Measurements from ENCODE around the gene CACNA1B.

Gene CACNA1B

GRCh38 chr9:138061631-138062030 is 184.0 kb downstream of the CACNA1B start:
- DNase-seq = no peak

DNA sequence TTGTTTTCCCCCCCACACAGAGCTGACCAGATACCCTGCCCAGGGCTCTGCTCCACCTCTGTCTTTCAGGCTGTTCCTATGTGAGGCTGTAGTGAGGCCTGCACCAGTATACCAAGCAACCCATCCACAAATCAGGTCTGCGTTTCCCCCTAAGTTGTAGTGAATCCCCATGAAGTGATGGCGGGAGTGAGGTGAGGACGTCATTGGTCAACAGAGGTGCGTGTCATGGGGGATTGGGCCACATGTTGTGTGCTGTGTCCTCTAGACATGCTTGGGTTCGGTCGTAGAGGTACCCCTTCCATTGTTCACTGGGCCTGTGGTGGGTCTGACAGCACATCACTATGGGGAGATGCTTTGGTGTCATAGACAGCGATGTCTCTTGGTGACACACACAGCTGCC is 184.6 kb downstream of the CACNA1B start:
- DNase-seq = no peak

- no peak for DNase-seq
Observed at GRCh38 chr9:138063033-138063432, 185.5 kb downstream of the CACNA1B start.

DNA sequence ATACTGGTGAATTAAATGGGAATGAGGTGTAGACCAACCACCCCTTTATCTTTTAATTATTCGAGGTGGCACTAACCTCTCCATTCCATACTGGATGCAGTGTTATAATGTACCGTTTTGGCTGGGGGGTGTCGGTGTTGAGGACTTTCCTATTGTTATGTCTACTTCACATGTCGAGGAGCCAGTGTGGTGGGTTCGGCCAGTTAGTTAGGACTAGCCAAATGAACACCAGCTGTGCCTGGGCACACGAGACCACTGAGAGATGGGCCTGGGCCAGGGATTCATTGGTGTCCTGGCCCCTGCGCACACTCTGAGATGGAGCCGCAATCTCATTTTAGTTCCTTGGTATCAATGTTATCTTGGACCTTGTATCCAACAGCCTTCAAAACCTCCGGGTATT is 186.2 kb downstream of the CACNA1B start:
- DNase-seq = no peak

DNA sequence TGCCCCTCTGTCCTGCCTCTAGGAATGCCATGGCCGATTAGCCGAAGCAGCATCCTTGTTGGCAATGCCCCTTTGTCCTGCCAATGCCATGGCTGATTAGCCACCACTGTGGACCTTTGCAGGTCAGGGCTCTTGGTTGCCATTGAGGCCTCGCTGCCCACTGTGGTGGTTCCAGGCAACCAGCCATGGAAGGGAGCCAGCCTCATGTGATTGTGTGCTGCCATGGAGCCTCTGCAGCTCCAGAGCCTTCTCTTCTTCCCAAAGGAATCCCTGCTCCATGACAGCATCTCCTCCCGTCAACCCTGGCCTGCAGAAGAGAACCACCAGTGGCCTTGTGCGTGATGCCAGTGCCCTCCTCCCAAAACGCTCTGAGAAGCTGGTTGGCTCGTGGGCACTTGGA is 187.0 kb downstream of the CACNA1B start:
- no peak for DNase-seq

DNA sequence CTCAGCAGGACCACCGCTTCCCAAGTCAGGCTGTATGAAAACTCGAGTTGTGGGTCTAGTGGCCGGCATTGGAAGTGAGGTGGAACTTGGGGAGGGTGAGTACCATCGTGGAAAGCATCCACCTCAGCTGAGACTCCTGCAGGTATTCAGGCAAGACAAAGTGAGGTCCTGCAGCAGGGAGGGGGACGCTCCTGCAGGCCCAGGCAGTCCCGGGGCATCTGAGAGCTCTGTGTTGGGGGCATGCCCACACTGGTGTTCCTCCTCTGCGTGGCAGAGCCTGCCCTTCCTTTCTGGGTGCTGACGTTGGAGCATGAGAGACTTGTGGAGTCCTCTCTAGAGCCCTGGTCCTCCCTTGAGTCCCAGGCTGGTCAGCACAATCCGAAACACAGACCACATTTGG is 187.7 kb downstream of the CACNA1B start:
- DNase-seq = no peak

DNA sequence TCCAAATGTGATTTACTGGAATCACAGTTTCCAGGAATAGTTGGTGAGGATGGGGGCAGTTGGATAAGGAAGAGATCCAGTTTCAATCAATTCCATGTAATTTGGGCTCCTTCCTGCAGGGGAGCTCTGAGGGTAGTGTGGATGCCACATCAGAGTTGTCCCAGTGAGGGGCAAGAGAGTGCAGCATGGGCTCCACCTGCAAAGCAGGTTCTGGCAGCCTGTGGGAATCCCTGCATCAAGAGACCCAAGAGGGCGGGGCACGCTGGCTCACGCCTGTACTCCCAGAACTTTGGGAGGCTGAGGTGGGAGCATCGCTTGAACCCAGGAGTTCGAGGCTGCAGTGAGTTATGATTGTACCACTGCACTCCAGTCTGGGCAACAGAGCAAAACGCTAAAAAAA is 188.5 kb downstream of the CACNA1B start:
- DNase-seq = no peak

GRCh38 chr9:138067613-138068367 is 190.2 kb downstream of the CACNA1B start:
- no peak for DNase-seq

DNA sequence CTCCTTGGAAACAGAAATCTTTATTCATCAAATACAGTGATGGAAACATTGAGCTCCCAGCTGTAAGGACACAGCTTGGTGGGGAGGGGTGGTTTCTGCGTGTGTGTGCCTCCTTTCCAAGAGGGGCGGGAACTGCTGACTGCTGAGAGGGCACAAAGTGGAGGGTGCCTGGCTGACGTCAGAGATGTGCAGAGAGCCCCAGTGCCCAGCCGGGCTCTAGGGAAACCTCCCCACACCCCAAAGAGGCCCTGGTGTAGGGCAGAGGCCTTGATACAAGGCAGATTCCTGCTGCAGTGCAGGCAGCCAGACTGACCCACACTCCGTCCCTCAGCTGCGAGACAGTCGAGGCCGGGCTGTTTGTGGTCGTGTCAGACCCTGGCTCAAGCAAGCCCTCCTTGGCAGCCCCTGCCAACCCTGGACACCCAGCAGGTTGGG is 191.0 kb downstream of the CACNA1B start:
- DNase-seq = no peak

DNA sequence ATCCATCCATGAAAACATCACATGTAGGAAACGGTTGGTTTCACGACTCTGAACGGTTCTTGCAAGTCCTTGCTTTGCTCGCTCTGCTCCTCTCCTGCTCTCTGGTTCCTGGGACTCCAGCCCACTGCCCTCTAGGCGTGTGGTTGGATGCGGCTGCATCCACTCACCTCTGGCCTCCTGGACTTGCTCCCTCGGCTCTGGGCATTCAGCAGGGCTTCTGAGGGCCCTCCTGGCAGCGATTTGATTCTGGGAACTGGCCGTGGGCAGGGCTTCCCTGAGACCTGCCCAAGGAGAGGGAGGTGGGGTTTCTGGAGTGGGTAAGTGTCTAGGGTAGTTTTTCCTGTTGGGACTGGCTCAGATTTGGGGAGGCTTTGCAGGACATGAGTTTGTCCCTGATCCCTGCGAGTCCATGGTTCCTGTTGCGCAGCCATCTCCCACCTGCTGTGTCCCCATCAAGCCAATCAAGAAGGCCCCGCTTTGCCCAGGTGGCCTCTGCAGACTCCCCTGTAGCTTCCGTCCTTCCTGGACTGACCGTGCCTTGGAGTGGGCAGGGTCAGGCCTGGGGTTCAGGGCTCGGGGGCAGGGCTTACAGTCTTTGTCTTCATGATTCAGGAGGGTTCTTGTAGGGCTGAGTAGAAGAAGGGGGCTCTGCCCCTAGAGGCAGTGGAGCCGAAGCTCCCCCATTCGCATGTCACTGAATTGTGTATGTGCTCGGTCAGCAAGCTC is 192.3 kb downstream of the CACNA1B start:
- DNase-seq = no peak

- no peak for DNase-seq
Observed at GRCh38 chr9:138070815-138071214, 193.2 kb downstream of the CACNA1B start.

- no peak for DNase-seq
Observed at GRCh38 chr9:138071292-138071691, 193.7 kb downstream of the CACNA1B start.

- DNase-seq = no peak
Observed at GRCh38 chr9:138071731-138072130, 194.1 kb downstream of the CACNA1B start.

GRCh38 chr9:138072161-138072842 is 194.7 kb downstream of the CACNA1B start:
- no peak for DNase-seq

DNA sequence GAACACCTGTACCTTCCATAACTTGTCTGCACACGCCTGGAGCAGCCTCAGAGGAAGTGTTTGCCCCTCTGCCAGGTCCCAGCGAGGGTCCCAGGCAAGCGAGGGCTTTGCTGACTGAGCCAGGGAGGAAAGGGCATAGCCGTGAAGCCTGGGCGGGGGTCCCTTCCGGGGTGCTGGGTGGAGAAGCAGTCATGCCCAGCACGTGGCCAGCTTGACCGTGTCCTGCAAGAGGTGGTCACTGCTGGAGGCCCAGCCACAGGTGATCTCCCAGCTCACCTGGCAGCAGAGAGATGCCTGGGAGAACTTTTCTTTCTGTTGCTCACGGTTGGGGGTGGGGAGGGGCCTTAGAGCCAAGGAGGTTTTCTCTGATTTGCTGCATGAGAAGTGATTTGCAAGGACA is 195.3 kb downstream of the CACNA1B start:
- DNase-seq = no peak

- DNase-seq = no peak
Observed at GRCh38 chr9:138073408-138073807, 195.8 kb downstream of the CACNA1B start.

DNA sequence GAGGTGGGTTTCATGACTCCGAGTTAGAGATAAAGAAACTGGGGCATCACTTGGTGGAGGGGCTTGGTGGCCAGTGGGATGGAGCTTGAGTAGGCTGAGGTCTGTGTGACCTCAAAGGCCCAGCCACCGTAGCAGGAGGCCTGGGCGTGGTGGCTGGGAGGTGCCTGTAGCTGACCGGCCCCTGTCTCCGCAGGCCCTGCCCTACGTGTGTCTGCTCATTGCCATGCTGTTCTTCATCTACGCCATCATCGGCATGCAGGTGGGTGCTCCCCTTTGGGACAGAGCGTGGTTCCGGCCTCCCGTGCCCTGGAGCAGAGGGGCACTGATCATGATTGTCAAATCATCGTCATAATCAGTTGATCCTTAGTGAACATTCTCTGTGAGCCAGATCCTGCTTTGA is 196.2 kb downstream of the CACNA1B start:
- DNase-seq = no peak

- DNase-seq = no peak
Observed at GRCh38 chr9:138074516-138074915, 196.9 kb downstream of the CACNA1B start.

GRCh38 chr9:138075496-138075895 is 197.9 kb downstream of the CACNA1B start:
- DNase-seq = peak in 1 of 3 donors; percentile 9

DNA sequence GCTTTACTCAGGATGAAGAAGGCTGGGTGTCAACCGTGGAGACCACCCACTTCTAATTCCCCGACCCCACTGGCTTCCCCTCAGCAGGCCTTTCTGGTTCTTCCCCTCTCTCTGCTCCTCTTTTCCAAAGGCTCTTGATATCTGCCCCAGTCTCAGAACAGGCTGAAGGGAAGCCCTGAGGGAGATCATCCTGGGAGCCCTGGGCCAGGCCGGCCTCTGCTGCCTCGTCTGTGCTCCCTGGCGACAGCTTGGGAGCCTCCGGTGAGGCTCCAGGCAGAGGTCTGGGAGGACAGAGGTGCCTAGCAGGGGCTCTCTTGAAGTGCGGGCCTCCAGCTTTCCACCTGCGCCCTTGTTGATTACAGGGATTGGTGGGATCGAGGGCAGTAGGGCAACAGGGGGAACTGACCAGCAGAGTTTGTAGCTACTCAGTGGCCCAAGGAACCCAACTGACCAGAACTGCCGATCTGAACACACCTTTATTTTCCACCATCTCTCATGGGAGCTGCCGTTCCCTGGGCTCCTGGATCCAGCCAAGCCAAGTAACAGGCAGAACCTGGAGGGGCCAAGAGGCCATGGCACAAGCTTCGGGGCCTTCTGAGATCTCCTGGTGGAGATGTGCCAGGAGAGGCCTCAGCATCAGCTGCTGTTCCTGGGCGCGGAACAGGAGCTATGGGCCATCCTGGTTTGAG is 198.5 kb downstream of the CACNA1B start:
- no peak for DNase-seq

- DNase-seq = no peak
Observed at GRCh38 chr9:138076650-138077009, 199.0 kb downstream of the CACNA1B start.

DNA sequence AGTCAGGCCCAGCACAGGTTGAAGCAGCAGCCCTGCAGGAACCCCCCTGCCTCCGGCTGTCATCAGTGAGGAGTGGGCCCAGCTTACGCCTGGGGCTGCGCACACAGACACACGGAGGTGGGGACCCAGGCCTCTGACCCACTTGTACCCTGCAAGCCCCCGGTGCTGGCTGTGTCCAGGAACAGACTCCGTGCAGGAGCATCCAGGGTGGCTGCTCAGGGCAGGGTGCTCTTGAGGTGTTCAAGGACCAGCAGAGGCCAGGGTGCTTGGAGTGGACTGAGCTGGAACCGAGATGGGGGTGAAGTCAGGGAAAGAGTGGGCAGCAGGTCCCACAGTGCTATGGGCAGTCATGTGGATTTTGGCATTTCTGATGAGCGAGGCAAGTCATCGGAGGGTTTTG is 199.5 kb downstream of the CACNA1B start:
- DNase-seq = no peak

DNA sequence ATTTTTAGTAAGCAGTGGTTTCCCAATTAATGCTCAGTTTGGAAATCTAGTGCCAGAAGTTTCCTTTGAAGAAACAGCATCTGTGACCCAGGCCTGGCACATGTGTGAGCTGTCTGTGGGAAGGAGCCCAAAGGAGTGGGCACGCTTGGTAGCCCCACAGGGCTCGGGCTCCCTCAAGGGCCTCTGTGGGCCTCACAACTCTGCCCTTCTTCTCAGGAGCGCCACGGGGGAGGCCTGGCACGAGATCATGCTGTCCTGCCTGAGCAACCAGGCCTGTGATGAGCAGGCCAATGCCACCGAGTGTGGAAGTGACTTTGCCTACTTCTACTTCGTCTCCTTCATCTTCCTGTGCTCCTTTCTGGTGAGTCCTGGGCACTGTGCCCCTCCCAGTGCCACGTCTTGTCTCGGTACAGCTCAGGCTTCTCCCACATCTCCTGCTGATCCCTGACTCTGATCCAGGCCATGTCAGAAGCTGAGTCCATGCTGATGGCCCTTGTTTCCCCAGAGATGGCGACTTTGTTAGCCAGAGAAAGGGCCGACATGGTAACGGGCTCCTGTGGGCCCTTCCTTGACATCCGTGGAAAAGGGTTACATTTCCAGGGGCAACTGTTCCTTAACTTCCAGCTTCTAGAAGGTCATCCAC is 200.4 kb downstream of the CACNA1B start:
- DNase-seq = no peak

Data from suppressor macrophage treated with lipopolysaccharide for 1 hour (primary cell).